DND-41 (cell line): ENCODE measurements around the gene DHX34.

Experiments
- ATAC-seq: fragments of 200-7000 bp; cut with Tn5 transposase; 3 replicates; pipeline ENCODE4 v1.9.1; 2021; ENCODE audit warnings: low read depth; ENCODE audit not compliant: insufficient read depth
- DNase-seq: peaks from one replicate; pipeline ENCODE4 v3.0.0-alpha.2; 2020
- H2AFZ ChIP-seq: 2 replicates; pipeline ENCODE4 v1.6.0; 2012; ENCODE audit warnings: low read depth, low read length
- H3K27ac ChIP-seq: 2 replicates; pipeline ENCODE4 v1.5.1; 2012; ENCODE audit warnings: low read length, inconsistent platforms
- H3K27me3 ChIP-seq: fragments of 200-600 bp; sonication (generic); 2 replicates; pipeline ENCODE4 v1.6.0; 2012; ENCODE audit warnings: low read length, mild to moderate bottlenecking, inconsistent platforms; ENCODE audit not compliant: insufficient read depth, poor library complexity
- H3K36me3 ChIP-seq: 2 replicates; pipeline ENCODE4 v1.5.1; 2012; ENCODE audit warnings: low read length, inconsistent platforms; ENCODE audit not compliant: insufficient read depth
- H3K4me1 ChIP-seq: 2 replicates; pipeline ENCODE4 v1.5.1; 2012; ENCODE audit warnings: mild to moderate bottlenecking, low read length; ENCODE audit not compliant: insufficient read depth
- H3K4me2 ChIP-seq: 2 replicates; pipeline ENCODE4 v1.6.0; 2012; ENCODE audit warnings: mild to moderate bottlenecking, moderate library complexity, low read length, inconsistent platforms; ENCODE audit not compliant: insufficient read depth
- H3K4me3 ChIP-seq, 2 experiments: fragments of 200-600 bp in 1 of 2; shearing (Covaris generic) in 1 of 2; 2 replicates each; pipeline ENCODE4 v1.5.1; 2012 to 2016; ENCODE audit warnings: inconsistent platforms in 2 of 2, low read length in 2 of 2, mild to moderate bottlenecking in 2 of 2, low read depth in 1 of 2, moderate library complexity in 1 of 2
- H3K79me2 ChIP-seq: 2 replicates; pipeline ENCODE4 v1.6.0; 2012; ENCODE audit warnings: low read length, inconsistent platforms; ENCODE audit not compliant: insufficient read depth
- H3K9ac ChIP-seq: 2 replicates; pipeline ENCODE4 v1.6.0; 2012; ENCODE audit warnings: low read depth, mild to moderate bottlenecking, inconsistent platforms, low read length, moderate library complexity
- H3K9me3 ChIP-seq: 2 replicates; pipeline ENCODE4 v1.5.1; 2012; ENCODE audit warnings: low read length, moderate library complexity, mild to moderate bottlenecking, inconsistent platforms; ENCODE audit not compliant: insufficient read depth, severe bottlenecking
- H4K20me1 ChIP-seq: 2 replicates; pipeline ENCODE4 v1.6.0; 2012; ENCODE audit warnings: low read length; ENCODE audit not compliant: insufficient read depth
- CTCF ChIP-seq: IDR thresholded peaks from 2 replicates; pipeline ENCODE4 v1.5.1; 2012; ENCODE audit warnings: borderline replicate concordance, low read length, moderate library complexity, mild to moderate bottlenecking; ENCODE audit not compliant: poor library complexity, severe bottlenecking; ENCODE audit errors: extremely low read depth
- EZH2 ChIP-seq: IDR thresholded peaks from 3 replicates; pipeline ENCODE4 v1.6.1; 2012; ENCODE audit warnings: borderline replicate concordance, low read depth, mild to moderate bottlenecking, moderate library complexity, low read length, inconsistent platforms; ENCODE audit not compliant: severe bottlenecking

DHX34 gene

GRCh38 chr19:47377208-47377701 is 28.1 kb downstream of the DHX34 start:
- Histone ChIP-seq H3K9me3 (no peaks in the 10 kb centered on the region), H3K4me3 (no peak overlapping the region), H3K4me2 (no peak overlapping the region), H3K79me2 (no peaks in the 10 kb centered on the region), H3K4me1 (no peaks in the 10 kb centered on the region), H3K36me3 (peaks cover 94% of the 10 kb centered on the region), H3K27ac (no peak overlapping the region), H4K20me1 (peaks cover 31% of the 10 kb centered on the region), H3K9ac (no peak overlapping the region), H3K27me3 (no peaks in the 10 kb centered on the region), H2AFZ (no peak overlapping the region)
- no peak for ATAC-seq
- no peak for DNase-seq
- TF ChIP-seq CTCF (no peak), EZH2 (no peak)

- H2AFZ ChIP-seq = no peak overlapping the region
- H3K9ac ChIP-seq = no peak overlapping the region
- H3K27me3 ChIP-seq = no peaks in the 10 kb centered on the region
- no peak for DNase-seq
- peaks cover 90% of the 10 kb centered on the region for H3K36me3 ChIP-seq
- no peak for ATAC-seq
- H3K4me1 ChIP-seq = no peaks in the 10 kb centered on the region
- peaks cover 31% of the 10 kb centered on the region for H4K20me1 ChIP-seq
- H3K4me2 ChIP-seq = no peak overlapping the region
- TF ChIP-seq CTCF (no peak), EZH2 (no peak)
- no peak overlapping the region for H3K27ac ChIP-seq
- H3K4me3 ChIP-seq = no peak overlapping the region
- no peaks in the 10 kb centered on the region for H3K79me2 ChIP-seq
- H3K9me3 ChIP-seq = no peaks in the 10 kb centered on the region
Measured at GRCh38 chr19:47377801-47378200, 28.7 kb downstream of the DHX34 start.

- Histone ChIP-seq H4K20me1 (peaks cover 31% of the 10 kb centered on the region), H3K4me1 (no peaks in the 10 kb centered on the region), H3K9me3 (no peaks in the 10 kb centered on the region), H3K27me3 (no peaks in the 10 kb centered on the region), H3K36me3 (peaks cover 85% of the 10 kb centered on the region), H2AFZ (no peak overlapping the region), H3K79me2 (no peaks in the 10 kb centered on the region), H3K27ac (no peak overlapping the region), H3K9ac (no peak overlapping the region), H3K4me2 (no peak overlapping the region), H3K4me3 (no peak overlapping the region)
- ATAC-seq = no peak
- TF ChIP-seq CTCF (no peak), EZH2 (no peak)
- DNase-seq = no peak
Measured at GRCh38 chr19:47378246-47378645, 29.1 kb downstream of the DHX34 start.
